CD4-positive, alpha-beta T cell treated with Interleukin-15 for 4 hours (primary cell): Measurements from ENCODE around the gene YWHAH.
A peak's percentile ranks its signal among the peaks of the same experiment; 100 is the strongest.

Source experiments
- DNase-seq: peaks from one replicate; pipeline ENCODE4 v3.0.0-alpha.2; 2020; ENCODE audit warnings: low spot score

Gene YWHAH

GRCh38 chr22:31950226-31950625, 5.9 kb downstream of the YWHAH start:
- DNase-seq, result no peak

GRCh38 chr22:31951194-31952093, 7.1 kb downstream of the YWHAH start:
- no peak for DNase-seq

GRCh38 chr22:31952094-31952401, 7.7 kb downstream of the YWHAH start:
- no peak for DNase-seq

GRCh38 chr22:31952472-31952871, 8.1 kb downstream of the YWHAH start:
- DNase-seq, result no peak

- DNase-seq, result no peak
These were observed 8.9 kb downstream of the YWHAH start for GRCh38 chr22:31953261-31953660.

- no peak for DNase-seq
These were observed 10.5 kb downstream of the YWHAH start for GRCh38 chr22:31954535-31955523.

GRCh38 chr22:31956360-31956759, 12.0 kb downstream of the YWHAH start:
- DNase-seq, result no peak

GRCh38 chr22:31957970-31958594, 13.7 kb downstream of the YWHAH start:
- no peak for DNase-seq

- DNase-seq, result no peak
These were observed 14.4 kb downstream of the YWHAH start for GRCh38 chr22:31958625-31959239.

- no peak for DNase-seq
These were observed 16.4 kb downstream of the YWHAH start for GRCh38 chr22:31960767-31961166.

- no peak for DNase-seq
These were observed 18.2 kb downstream of the YWHAH start for GRCh38 chr22:31962387-31963125.

GRCh38 chr22:31968022-31968421, 23.7 kb downstream of the YWHAH start:
- no peak for DNase-seq

- DNase-seq, result peak; percentile 66
These were observed 25.6 kb downstream of the YWHAH start for GRCh38 chr22:31969789-31970489.

GRCh38 chr22:31970490-31971444, 26.4 kb downstream of the YWHAH start:
- DNase-seq, result peak; percentile 89

GRCh38 chr22:31972180-31972579, 27.8 kb downstream of the YWHAH start:
- no peak for DNase-seq

GRCh38 chr22:31973739-31974138, 29.4 kb downstream of the YWHAH start:
- no peak for DNase-seq

GRCh38 chr22:31977141-31977841, 33.0 kb downstream of the YWHAH start:
- peak; percentile 71 for DNase-seq

GRCh38 chr22:31977939-31978338, 33.6 kb downstream of the YWHAH start:
- no peak for DNase-seq

GRCh38 chr22:31980628-31981027, 36.3 kb downstream of the YWHAH start:
- DNase-seq, result no peak
